ENCODE measurements around the gene ZBTB16. TPM values are rescaled to one million over a fixed set of nuclear protein-coding genes. Genes with fewer than 3 reads are reported as not detected.

The ZBTB16 gene
- polyA plus RNA-seq, 3 donors = 4.1 to 12.3 (median 8.3) TPM

- DNase-seq = no peak
- WGBS (ENCODE audit: insufficient coverage) = no CpG with 5 or more reads among the region's 3 CpGs
- no peaks in the 10 kb centered on the region for H3K4me1 Mint-ChIP-seq
- H3K9me3 Mint-ChIP-seq = no peaks in the 10 kb centered on the region
- Histone ChIP-seq H3K4me3 (replicated peaks in 1 of 3; ENCODE audit: low read depth in 2 of 3, low read length in 3 of 3) (no peak overlapping the region), H3K36me3 (replicated peaks in 1 of 2; ENCODE audit: control insufficient read depth in 1 of 2, insufficient read depth in 2 of 2, low read length in 2 of 2) (no peaks in the 10 kb centered on the region), H3K9ac (ENCODE audit: insufficient read depth, low read length, poor library complexity, severe bottlenecking) (no peak overlapping the region), H3K27ac (ENCODE audit: low read depth in 1 of 2, low read length in 2 of 2) (no peak overlapping the region), H3K9me3 (replicated peaks in 1 of 2; ENCODE audit: control insufficient read depth in 1 of 2, insufficient read depth in 1 of 2, low read length in 2 of 2) (no peaks in the 10 kb centered on the region), H4K20me1 (ENCODE audit: insufficient read depth, low read length) (no peaks in the 10 kb centered on the region), H2AFZ (ENCODE audit: insufficient read depth, low read depth, low read length, poor library complexity, severe bottlenecking) (no peak overlapping the region), H3K27me3 (ENCODE audit: control insufficient read depth in 2 of 2, insufficient read depth in 2 of 2, low read length in 2 of 2) (no peaks in the 10 kb centered on the region), H3K4me2 (replicated peaks; ENCODE audit: extremely low read depth, low read length, poor library complexity, severe bottlenecking) (no peak overlapping the region), H3K4me1 (ENCODE audit: control insufficient read depth in 1 of 2, insufficient read depth in 2 of 2, low read length in 2 of 2) (no peaks in the 10 kb centered on the region), H3K79me2 (ENCODE audit: insufficient read depth, low read length) (no peaks in the 10 kb centered on the region)
- no peak overlapping the region for H3K27ac Mint-ChIP-seq
- H3K27me3 Mint-ChIP-seq (ENCODE audit: low read depth in 3 of 3) = peaks cover 2 to 14% (median 3%) of the 10 kb centered on the region in 3 donors
- H3K36me3 Mint-ChIP-seq = no peaks in the 10 kb centered on the region
- H3K4me3 Mint-ChIP-seq = no peak overlapping the region
- TF ChIP-seq CTCF (IDR thresholded peaks at IDR 0.05) = no peak
- intact Hi-C loops (cut with micrococcal nuclease) = no loop called here
Measured at GRCh38 chr11:114283422-114283821, 223.9 kb downstream of the ZBTB16 start.

- Mint-ChIP-seq H3K36me3 (no peaks in the 10 kb centered on the region), H3K4me3 (no peak overlapping the region), H3K27ac (no peak overlapping the region), H3K27me3 (ENCODE audit: low read depth in 3 of 3) (peaks cover 2 to 14% (median 3%) of the 10 kb centered on the region in 3 donors), H3K9me3 (no peaks in the 10 kb centered on the region), H3K4me1 (no peaks in the 10 kb centered on the region)
- H3K9me3 ChIP-seq (replicated peaks in 1 of 2; ENCODE audit: control insufficient read depth in 1 of 2, insufficient read depth in 1 of 2, low read length in 2 of 2) = no peaks in the 10 kb centered on the region
- no peak overlapping the region for H3K4me3 ChIP-seq (replicated peaks in 1 of 3; ENCODE audit: low read depth in 2 of 3, low read length in 3 of 3)
- H3K4me2 ChIP-seq (replicated peaks; ENCODE audit: extremely low read depth, low read length, poor library complexity, severe bottlenecking) = no peak overlapping the region
- intact Hi-C loops (cut with micrococcal nuclease) = no loop called here
- WGBS (ENCODE audit: insufficient coverage) = 83% methylated on average over 1 of the region's 2 CpGs
- H3K36me3 ChIP-seq (replicated peaks in 1 of 2; ENCODE audit: control insufficient read depth in 1 of 2, insufficient read depth in 2 of 2, low read length in 2 of 2) = no peaks in the 10 kb centered on the region
- H3K4me1 ChIP-seq (ENCODE audit: control insufficient read depth in 1 of 2, insufficient read depth in 2 of 2, low read length in 2 of 2) = no peaks in the 10 kb centered on the region
- no peak overlapping the region for H2AFZ ChIP-seq (ENCODE audit: insufficient read depth, low read depth, low read length, poor library complexity, severe bottlenecking)
- H3K9ac ChIP-seq (ENCODE audit: insufficient read depth, low read length, poor library complexity, severe bottlenecking) = no peak overlapping the region
- no peak for DNase-seq
- H4K20me1 ChIP-seq (ENCODE audit: insufficient read depth, low read length) = no peaks in the 10 kb centered on the region
- H3K27ac ChIP-seq (ENCODE audit: low read depth in 1 of 2, low read length in 2 of 2) = no peak overlapping the region
- no peaks in the 10 kb centered on the region for H3K79me2 ChIP-seq (ENCODE audit: insufficient read depth, low read length)
- no peak for TF ChIP-seq CTCF (IDR thresholded peaks at IDR 0.05)
- no peaks in the 10 kb centered on the region for H3K27me3 ChIP-seq (ENCODE audit: control insufficient read depth in 2 of 2, insufficient read depth in 2 of 2, low read length in 2 of 2)
Measured at GRCh38 chr11:114284021-114284420, 224.5 kb downstream of the ZBTB16 start.
